Measurements from ENCODE around the gene FMNL2.
A peak's percentile ranks its signal among the peaks of the same experiment; 100 is the strongest.

Gene FMNL2

DNA sequence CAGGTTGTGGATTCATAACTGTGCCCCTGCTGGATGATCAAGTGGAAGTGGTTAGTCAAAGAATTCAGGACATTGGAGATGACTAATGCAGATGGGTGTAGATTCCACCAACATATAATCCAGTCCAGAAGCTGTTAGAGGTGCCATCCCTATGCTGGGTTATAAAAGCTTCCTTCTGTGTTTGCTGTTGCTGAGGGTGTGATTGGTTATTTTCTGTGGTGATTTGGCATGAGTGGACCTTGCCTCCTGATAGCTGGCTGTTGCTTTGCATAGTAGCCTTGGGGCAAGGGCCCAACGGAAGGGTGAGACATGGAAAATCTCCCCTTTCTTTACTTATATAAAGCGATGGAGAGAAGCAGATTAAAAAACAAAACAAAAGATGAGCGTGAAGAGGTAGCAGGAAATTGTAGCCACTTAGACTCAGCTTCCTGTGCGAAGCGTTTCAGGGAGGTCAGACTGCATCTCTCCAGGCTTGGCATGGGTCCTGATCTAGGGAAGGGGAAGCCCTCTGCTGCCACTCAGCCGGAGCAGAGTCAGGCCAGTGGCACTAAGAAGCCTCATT lies 190.4 kb downstream of the FMNL2 start:
- no peak for DNase-seq (ENCODE audit: low spot score)

DNA sequence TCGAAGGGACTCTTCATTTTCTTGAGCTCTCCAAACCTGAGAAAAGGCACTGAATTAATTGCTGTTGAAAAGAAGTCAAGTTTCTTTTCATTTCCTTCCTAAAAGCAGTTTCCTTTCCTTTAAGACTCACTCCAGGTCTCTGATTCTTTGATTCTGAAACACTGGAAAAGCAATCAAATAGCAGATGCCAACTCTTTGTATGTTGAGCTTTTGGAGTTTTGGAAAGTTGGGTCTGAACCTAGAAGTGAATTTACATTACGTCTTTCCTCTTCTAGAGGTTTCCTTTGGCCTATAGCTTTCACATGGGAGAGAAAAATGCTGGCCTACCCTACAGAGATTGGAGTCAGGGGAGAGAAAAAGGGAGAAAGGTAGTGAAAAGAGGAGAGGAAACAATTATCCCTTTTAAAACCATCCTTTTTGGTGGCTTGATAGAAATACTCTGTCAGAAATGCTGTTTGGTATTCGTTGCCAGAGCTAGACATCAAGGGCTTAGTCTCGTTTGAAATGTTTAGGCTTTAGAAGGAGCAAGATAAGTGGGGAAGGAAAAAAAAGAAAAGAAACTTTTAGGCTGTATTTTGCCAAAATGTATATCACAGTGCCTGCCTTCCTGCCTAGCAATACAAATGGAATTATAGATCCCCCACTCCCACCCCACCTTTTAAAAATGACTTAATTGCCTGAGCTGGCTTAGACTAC lies 194.6 kb downstream of the FMNL2 start:
- no peak for DNase-seq (ENCODE audit: low spot score)

DNA sequence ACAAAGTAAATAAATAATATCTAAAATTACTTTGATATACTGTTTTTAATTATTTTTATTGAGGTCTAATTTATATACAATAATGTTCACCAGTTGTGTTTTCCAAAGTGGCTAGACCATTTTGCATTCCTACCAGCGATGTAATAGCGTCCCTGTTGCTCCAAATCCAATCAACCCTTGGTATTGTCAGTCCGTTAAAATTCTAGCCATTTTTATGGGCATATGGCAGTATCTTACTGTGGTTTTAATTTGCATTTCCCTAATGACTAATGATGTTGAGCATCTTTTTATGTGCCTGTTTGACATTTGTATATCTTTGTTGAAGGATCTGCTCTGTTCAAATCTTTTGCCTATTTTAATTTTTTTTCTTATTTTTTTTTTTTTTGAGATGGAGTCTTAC lies 197.3 kb downstream of the FMNL2 start:
- no peak for DNase-seq (ENCODE audit: low spot score)

DNA sequence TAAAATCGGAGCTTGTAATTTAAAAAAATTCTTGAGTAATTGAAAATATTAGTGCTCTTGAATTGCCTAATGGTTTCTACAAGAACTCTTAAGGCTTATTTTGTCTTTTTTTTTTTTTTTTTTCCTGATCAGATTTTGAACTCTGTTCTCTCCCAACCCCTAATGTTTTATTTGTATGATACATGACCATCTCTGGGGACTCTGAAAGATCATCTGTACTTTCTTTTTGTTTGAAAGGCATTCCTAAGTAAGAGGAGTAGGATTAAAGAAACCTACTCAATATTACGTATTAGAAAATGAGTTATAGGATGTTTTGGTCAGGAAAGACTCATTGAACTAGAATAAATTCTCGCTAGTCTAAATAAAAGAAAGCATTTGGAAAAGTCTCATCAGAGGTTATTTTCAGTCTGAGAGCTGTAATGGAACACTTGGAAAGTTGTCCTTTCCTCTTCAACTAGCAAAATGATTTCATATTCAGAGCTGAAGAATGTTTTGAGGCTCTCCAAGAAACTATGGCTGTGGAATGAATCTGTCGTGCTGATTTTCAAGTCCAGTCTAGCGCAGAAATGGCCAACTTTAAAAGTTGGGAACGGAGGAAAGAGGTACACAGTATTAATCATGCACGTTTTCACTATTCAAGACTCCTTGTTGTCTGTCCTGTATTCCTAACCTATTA lies 199.6 kb downstream of the FMNL2 start:
- no peak for DNase-seq (ENCODE audit: low spot score)

DNA sequence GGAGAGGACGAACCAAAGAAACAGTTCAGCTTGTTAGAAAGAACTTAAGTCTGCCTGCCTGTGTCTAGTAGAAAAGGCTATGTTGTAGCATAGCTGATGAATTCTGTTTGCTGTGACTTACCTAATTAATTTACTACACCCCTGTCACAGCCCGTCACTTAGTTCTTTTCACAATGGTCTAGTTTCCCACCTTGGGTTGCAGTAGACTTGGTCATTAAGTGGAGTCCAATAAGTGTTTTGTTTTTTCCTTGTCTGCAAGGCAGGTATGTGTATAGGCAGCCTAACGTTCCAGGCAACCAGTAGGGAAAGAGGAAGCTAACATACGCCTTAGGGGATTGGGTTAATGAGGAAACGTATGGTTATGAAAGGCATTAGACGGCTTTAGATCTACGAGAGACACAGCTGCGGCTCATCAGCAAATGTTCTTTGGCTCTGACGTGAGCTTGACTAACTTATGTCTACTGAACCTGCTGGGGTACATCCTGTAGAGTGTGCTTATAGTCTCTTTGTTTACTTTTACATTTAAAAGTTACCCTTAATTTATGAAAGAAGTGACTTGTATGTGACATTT lies 202.2 kb downstream of the FMNL2 start:
- DNase-seq (ENCODE audit: low spot score), result no peak

DNA sequence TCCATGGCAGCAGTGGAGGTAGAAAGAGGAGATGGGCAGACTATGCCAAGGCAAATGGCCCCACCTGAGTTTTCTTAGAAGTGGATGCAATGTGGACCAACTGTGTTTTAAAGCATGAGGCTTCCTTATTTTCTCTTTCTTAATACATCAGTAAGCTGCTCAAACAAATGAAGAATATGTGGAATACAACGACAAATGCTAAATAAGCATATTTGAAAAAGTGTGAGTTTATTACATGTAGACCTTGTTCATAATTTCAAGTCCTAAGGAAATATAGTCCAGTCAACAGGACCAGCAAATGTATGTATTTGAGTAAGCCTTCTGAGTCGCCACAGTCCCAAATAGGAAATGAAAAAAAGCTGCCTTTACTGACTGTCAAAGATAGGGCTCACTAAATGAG lies 204.4 kb downstream of the FMNL2 start:
- no peak for DNase-seq (ENCODE audit: low spot score)

DNA sequence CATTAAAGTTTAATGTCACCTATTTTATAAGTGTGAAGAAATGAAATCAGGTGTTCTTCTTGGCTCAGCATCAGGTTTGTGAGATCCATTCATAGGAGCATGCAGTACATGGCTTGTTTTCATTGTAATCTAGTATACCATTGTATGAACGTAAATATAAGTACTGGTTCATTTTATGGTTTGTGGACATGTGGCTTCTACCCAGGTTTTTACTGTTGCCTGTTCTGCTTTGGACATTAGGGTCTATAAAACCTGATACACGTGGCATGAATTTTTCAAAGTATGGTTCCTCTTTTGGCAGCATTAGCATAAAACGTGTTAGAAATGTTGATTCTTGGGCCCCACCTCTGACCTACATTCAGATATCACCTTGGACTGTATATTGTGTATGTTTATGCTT lies 206.7 kb downstream of the FMNL2 start:
- no peak for DNase-seq (ENCODE audit: low spot score)

DNA sequence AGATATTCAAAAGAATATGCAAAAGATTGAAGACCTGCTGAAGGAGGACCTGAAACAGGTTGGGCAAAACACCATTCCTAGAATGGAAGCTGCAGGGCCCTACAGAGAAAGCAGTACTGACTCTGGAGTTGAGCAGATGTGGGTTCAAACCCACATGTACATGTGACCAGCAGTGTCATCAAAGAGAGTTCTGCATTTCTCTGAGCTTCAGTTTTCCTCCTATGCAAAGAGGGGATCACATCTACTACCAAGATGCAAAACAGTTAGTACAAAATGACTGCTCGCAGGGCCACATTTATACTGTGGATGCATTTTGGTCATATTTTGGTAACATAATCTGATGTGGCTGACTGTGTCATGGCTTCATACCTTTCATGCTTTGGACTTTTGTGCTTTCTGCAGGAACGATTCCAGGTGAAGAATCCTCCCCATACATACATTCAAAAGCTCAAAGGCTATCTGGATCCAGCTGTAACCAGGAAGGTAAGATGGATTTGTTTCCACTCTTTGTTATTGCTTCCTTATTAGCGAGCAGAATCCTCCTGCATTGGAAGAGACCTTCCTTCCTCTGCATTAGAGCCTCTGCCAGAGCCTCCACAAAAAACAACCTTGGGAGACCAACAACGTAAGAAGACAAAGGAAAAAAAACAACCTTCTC lies 207.5 kb downstream of the FMNL2 start:
- no peak for DNase-seq (ENCODE audit: low spot score)

DNA sequence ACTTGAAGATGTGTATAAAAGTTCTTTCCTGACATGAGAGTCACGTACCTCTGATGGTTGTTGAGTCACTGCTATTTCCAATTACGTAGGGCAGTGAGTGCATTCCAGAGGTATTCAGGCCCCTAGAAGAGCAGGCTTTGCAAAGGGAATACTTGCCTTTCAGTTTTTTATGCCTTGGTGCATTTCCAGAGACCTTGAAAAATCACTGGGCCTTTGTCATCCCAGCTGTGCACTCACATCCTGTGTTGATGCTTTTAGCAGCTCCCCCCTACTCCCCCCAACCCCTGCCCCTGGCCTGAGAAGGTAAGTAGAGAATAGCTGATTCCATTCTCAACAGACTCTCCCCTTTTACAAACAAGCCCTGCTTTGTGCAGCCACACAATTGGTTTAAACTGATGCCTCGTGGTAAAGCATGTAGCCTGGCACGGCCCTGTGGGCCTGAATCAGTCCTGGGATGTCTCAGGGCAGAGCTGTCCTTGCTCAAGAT lies 208.1 kb downstream of the FMNL2 start:
- DNase-seq (ENCODE audit: low spot score), result peak; percentile 46

DNA sequence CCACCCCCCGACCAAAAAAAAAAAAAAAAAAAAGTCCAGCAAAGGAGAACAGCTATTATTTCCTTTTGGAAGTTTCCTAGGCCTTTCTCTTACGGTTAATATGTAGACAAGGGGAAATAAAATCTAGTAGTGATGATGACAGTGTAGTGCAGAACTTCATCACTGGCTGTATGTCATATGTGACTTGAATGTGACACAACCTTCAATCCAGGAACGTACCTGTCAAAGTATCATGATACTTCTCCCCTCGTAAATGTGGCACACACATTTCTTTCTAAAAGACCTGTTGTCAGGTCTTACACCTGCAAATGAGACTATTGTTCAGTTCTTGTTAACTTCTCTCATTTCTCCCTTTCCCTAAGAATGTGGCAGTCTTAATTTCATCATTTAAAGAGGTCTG lies 208.7 kb downstream of the FMNL2 start:
- no peak for DNase-seq (ENCODE audit: low spot score)

DNA sequence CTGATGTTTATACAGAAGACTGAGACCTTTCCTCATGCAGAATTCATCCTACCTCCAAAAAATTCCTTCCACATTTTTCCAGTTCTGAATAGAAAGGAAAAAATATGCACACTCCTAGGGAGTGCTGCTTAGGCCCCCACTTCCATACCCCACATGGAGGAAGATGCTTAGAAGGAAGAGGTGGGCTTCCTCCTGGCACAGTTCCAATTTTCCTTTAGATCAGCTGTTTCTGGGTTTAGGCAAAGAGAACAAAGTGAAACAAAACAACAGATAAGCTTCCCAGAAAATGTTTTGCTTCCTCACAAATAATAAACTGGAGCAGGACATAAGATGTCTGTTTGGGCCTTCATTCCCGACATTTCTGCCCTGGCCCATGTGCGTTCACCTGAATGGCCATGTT lies 209.7 kb downstream of the FMNL2 start:
- no peak for DNase-seq (ENCODE audit: low spot score)

DNA sequence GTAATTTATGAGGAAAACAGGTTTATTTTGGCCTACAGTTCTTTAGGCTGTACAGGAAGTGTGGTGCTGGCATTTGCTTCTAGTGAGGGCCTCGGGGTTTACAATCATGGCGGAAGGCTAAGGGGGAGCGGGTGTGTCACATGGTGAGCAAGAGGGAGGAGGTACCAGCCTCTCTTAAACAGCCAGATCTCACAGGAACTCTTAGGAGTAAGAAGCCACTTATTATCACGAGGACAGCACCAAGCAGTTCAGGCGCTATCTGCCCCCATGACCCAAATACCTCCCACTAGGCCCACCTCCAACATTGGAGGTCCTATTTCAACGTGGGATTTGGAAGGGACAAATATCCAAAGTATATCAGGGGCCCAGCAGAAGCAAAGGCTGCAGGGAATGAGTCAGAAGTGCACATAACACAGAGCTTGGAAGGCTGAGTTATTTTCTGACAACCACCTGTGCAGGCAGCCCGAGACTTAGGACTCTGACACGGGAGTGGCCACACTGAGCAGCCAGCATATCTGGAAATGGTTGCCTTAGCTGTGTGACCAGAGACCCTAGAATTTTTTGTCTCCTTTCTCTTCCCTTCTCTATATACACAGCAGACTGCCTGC lies 211.4 kb downstream of the FMNL2 start:
- no peak for DNase-seq (ENCODE audit: low spot score)

DNA sequence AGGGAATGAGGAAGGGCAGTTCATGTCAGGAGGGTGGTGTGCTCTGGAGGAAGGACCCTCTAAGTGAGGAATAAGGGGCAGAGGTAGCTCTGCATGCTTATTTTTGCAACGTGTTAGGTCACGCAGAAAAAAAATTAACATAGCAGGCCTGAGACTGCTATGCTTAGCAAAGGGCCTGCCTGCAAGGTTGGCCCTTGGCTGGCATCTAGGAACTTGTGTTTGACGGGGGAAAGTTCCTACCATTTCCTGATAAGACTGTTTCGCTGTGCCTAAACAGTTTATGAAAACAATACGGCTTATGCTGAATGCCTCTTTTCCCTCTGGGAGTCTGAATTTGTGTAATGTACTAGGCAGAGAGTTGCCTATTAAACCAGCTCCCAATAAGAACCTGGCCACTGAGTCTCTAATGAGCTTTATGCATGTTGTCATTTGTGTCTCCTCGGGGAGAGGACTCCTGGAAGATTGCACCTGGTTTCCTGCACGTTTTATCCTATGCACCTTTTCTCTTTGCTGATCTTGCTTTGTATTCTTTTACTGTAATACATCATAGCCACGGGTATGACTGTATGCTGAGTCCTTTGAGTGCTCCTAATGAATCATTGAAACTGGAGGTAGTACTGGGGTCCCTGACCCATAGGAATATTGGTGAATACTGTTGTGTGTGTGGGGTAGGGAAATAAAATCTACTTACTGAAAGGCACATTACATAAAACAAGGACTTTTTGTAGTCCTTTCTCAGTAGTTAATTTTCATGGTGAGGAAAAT lies 213.3 kb downstream of the FMNL2 start:
- no peak for DNase-seq (ENCODE audit: low spot score)

DNA sequence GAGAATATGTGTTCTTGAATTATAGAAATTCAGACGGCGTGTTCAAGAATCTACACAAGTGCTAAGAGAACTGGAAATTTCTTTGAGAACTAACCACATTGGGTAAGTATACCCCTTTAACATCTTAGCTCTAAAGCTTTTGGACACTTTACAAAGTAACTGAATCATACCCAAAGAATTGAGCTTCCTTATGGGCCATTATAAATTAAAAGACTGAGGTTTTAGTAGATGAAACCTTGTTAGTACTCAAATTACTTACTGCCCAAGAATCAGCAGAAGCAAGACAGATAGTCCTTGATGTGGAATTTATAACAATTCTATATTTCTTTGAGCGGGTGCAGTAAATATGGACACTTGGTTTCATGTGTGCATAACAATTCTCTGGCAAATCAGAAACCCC lies 214.0 kb downstream of the FMNL2 start:
- no peak for DNase-seq (ENCODE audit: low spot score)

DNA sequence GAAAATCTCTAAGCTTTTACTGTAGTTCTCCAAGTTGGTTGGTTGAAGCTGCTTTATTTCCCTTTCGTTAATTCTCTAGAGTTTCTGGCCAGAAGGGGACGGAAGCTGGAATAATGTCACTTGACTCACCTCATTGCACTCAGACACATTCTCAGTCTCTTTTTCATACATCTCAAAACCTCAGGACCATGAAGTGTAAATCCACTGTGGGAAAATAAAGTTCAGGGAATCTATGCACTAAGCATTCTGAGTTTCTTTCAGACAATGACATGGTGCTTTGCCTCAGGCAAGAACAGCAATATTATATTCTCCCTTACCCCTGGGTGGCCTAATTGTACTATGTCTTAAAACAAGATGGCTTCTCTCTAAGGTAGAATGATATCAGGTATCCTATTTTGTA lies 214.4 kb downstream of the FMNL2 start:
- no peak for DNase-seq (ENCODE audit: low spot score)

DNA sequence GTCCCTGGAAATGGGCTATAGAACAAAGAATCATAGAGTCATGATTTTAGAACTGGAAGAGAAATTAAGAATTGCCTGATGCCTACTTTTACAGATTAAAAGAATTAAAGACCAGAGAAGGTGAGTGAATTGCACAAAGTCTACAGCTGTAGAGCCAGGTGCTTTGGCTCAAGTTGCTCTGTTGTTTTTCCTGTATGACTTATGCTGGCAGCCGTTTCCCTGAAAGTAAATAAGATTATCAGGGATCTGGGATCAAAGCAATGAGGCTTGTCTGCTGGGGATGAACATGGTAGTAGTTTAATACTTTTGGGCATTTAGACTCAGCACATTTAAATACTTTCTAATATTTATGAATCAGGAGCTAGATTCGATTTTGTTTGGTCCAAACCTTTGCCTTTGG lies 215.4 kb downstream of the FMNL2 start:
- no peak for DNase-seq (ENCODE audit: low spot score)

DNA sequence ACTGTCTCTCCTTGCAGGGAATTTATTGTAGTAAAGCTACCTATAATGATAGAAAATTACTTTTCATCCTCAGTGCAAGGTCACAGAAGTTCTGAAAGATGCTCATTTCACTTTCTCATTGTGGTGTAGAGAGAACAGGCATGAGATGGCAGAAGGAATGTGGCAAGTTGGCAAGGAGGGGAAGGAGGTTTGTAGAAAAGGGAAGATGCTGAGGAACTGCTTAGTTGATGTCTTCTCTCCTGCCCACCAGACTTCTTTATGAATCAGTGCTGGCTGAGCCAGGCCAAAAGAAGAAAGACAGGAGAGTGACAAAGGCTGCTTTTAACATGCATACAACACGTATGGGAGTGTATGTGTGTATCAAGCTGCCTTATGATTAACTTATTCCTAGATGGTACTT lies 217.9 kb downstream of the FMNL2 start:
- DNase-seq (ENCODE audit: low spot score), result no peak

DNA sequence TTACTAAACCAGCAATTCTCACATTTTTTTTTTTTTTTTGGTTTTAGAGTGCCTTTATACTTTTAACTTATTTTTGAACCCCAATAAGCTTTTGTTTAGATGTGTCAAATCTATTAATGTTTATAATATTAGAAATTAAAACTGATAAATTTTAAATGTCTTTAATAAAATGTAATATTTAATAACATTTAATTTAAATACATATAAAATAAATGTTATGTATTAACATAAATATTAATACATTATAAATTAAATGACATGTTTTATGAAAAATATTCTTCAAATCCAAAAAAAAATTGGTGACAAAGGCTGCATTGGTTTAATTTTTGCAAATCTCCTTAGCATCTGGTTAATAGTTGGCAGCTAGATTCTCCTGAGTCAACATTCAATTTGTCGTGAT lies 218.5 kb downstream of the FMNL2 start:
- no peak for DNase-seq (ENCODE audit: low spot score)

DNA sequence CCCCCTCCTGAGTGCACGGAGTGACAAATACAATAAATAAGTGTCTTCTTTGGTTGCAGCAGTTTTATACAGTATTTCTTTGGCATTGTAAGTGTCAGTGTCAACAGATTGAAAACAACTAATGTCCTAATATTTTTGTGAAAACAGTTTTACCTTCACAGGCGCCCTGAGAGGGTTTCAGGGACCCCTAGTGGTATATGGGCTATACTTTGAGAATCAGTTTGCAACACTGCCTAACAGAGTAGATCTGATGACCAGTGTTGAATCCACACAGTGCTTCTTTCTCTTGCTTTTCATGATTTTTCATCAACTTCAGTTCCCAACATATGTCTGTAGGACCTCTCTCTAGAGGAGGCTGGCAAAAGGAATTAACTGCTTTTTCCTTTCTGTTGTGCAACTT lies 220.1 kb downstream of the FMNL2 start:
- DNase-seq (ENCODE audit: low spot score), result no peak

DNA sequence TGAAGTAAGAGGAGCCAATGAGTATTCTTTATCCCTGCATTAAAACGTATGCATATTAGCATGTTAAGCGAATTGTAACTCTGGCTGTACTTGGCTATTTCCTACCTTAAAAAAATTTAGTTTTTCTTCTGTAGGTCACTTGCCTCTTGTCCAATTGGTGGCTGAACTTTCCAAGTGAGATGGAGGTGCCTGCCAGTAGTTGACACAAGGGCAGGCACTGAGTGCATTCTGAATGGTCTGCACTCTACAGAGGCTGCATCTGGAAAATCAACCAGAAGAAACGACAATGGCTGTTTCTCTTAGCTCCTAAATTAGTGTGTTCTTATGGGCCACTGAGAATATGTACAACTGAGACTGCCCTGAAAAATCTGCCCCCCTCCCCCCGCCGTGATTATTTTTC lies 221.5 kb downstream of the FMNL2 start:
- no peak for DNase-seq (ENCODE audit: low spot score)

DNA sequence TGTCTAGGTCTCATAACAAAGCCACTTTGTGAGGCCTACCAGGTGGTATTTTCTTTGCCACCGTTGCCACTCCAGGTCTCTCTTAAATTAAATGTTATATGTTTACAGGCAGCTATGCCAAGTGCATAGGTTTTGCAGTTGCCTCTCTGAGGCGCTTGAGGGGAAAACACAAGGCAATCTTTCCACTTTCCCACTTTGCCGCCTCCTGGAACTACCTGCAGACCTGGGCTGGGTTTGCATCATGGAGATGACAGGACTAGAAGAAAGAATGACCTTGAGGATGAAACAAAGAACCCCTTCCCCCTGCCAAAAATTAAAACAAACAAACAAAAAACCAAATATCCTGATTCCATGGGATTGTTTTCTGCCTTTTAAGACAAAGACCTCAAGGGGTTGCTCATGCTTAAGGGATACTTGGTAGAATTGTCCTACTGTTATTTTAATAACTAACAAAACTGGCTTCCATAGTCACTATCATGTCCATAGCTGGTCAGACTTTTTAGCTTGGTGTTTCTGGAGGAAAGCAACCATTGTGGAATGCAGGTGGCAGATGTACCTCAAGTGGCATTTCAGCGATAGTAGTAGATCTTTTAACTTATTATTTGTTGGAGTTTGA lies 222.4 kb downstream of the FMNL2 start:
- no peak for DNase-seq (ENCODE audit: low spot score)
